ENCODE measurements around the gene NTM.

NTM gene

DNA sequence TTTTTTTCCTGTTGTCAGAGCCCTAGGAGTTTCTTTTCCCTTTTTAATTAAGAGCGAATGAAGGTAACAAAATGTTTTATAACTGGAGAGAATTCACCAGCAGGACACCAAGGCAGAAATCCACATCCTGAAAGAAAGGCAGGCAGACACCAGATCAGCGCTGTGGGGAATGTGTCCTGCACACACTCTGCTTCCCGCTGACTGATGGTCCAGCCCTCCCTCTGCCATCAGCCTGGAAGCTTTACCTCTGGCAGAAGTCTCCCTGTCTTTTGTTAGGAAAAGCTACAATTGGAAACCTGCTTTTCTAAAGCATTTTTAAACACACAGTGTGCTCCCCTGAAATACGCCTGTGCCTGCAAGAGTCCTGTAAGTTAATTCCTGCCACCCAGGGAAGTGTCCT lies 638.5 kb downstream of the NTM start:
- H3K36me3 Mint-ChIP-seq = no peaks in the 10 kb centered on the region

GRCh38 chr11:132020001-132020400 lies 649.6 kb downstream of the NTM start:
- Mint-ChIP-seq H3K4me3 (no peak overlapping the region), H3K36me3 (no peaks in the 10 kb centered on the region), H3K4me1 (no peaks in the 10 kb centered on the region), H3K9me3 (peaks cover 8% of the 10 kb centered on the region), H3K27ac (no peak overlapping the region)
- DNase-seq (ENCODE audit: low spot score in 2 of 2) (no peak), ATAC-seq (no peak)

More for the DNA sequence above, 638.5 kb downstream of the NTM start:
- no peak overlapping the region for H3K4me3 Mint-ChIP-seq
- ATAC-seq (no peak), DNase-seq (ENCODE audit: low spot score in 2 of 2) (no peak)
- no peaks in the 10 kb centered on the region for H3K4me1 Mint-ChIP-seq
- H3K27ac Mint-ChIP-seq = no peak overlapping the region
- peaks cover 7% of the 10 kb centered on the region for H3K9me3 Mint-ChIP-seq

DNA sequence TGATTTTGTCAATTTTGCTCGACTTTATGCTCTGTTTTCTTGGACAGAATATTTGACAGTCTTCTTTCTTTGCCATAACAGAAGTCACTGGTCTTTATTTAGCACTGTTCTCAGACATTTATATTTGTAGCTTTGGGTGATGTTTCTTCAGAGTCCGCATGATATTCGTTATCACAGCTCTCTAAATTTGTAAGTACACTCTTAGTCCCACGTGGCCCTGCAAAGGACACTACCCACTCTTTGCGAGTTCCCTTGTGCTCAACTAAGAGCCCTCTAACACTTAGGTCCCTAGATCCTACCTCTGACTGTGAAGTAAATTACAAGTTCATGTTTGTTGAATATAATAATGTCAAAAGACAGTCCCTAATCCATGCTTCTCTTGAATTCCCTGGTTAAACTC lies 651.9 kb downstream of the NTM start:
- DNase-seq (ENCODE audit: low spot score in 2 of 2) (no peak), ATAC-seq (no peak)
- H3K27ac Mint-ChIP-seq = no peak overlapping the region
- no peak overlapping the region for H3K4me3 Mint-ChIP-seq
- H3K9me3 Mint-ChIP-seq = peaks cover 4% of the 10 kb centered on the region
- H3K4me1 Mint-ChIP-seq = no peaks in the 10 kb centered on the region
- no peaks in the 10 kb centered on the region for H3K36me3 Mint-ChIP-seq

DNA sequence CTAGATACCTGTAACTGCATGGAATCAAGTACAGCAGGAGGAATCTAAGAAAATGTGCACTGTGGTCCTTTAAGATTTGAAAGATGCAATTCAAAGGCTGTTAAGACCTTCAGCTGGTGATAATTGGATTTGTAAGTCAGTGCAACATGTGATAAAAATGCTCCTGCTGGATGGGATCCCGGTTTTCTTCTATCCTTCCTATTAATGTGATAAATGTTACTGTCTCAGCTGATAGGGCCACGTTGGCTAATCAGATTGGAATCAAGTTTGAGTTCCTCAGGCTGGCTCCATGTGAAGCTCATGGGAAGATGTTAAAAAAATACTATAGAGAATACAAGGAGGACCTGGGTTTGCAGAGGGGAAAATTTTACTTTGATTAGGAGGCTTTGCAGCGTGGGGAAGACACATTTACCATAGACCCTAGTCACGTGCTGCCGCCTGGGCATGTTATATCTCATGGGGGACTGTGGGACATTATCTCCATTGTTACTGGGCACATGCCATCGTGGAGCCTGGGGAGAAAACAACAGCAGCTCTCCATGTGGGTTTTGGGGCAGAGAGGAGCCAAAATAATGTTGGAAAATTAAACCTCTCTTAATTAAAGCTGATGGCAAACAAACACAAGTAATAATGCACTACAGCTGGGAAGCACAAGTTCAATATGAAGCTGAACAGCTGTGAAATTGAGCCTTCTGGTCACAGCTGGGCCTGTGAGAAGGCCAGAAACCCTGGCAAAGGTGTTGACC lies 652.5 kb downstream of the NTM start:
- DNase-seq (ENCODE audit: low spot score in 2 of 2) = no peak
- Mint-ChIP-seq H3K4me3 (no peak overlapping the region), H3K27ac (no peak overlapping the region), H3K4me1 (no peaks in the 10 kb centered on the region), H3K9me3 (peaks cover 4% of the 10 kb centered on the region), H3K36me3 (no peaks in the 10 kb centered on the region)
- ATAC-seq = no peak

- peaks cover 3% of the 10 kb centered on the region for H3K9me3 Mint-ChIP-seq
- no peak overlapping the region for H3K27ac Mint-ChIP-seq
- no peaks in the 10 kb centered on the region for H3K4me1 Mint-ChIP-seq
- no peak overlapping the region for H3K4me3 Mint-ChIP-seq
- DNase-seq (ENCODE audit: low spot score in 2 of 2) (no peak), ATAC-seq (no peak)
- H3K36me3 Mint-ChIP-seq = no peaks in the 10 kb centered on the region
These were observed 654.3 kb downstream of the NTM start for GRCh38 chr11:132024587-132025295.

GRCh38 chr11:132026746-132027145 lies 656.3 kb downstream of the NTM start:
- Mint-ChIP-seq H3K27ac (no peak overlapping the region), H3K36me3 (no peaks in the 10 kb centered on the region), H3K4me3 (no peak overlapping the region), H3K4me1 (no peaks in the 10 kb centered on the region), H3K9me3 (peaks cover 3% of the 10 kb centered on the region)
- DNase-seq (ENCODE audit: low spot score in 2 of 2) (no peak), ATAC-seq (no peak)

GRCh38 chr11:132028380-132029240 lies 658.2 kb downstream of the NTM start:
- Mint-ChIP-seq H3K4me3 (no peak overlapping the region), H3K27ac (no peak overlapping the region), H3K9me3 (peaks cover 7% of the 10 kb centered on the region), H3K4me1 (no peaks in the 10 kb centered on the region), H3K36me3 (no peaks in the 10 kb centered on the region)
- no peak for DNase-seq (ENCODE audit: low spot score in 2 of 2)
- no peak for ATAC-seq

DNA sequence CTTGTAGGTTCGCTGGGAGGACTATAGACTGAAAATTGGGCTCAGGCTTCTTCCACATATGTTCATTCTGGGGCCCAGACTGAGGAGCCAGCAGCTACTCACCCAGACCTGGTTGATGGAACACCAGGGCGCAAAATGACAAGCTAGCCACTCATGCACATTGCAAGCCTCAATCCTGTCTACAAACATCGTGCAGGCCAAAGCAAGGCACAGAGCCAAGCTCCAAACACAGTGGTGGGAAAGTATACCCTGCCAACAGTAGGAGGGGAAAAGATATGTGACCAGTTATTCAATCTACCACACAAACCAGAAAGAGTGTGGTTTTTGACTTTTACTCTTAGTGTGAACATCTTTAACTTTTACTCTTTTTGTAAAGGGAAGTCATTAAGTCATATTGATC lies 660.5 kb downstream of the NTM start:
- DNase-seq (ENCODE audit: low spot score in 2 of 2) (no peak), ATAC-seq (no peak)
- Mint-ChIP-seq H3K36me3 (no peaks in the 10 kb centered on the region), H3K4me1 (no peaks in the 10 kb centered on the region), H3K4me3 (no peak overlapping the region), H3K9me3 (peaks cover 8% of the 10 kb centered on the region), H3K27ac (no peak overlapping the region)

DNA sequence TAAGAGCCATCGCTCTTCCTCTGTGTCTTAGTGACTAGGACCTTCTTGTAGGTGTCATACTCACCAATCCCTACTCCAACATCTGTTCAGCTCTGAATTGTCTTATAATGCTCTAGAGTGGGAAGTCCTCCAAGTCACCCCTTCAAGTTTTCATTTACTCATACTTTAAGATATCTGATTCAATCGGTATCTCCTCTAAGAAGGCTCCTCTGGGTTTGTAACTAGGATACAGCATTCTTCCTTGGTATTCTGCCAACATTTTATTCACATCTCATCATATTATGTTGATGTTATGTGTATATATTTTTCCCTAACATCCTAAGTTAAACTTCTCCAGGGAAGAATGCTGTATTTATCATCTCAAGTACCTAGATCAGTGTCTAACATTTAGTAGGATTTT lies 662.1 kb downstream of the NTM start:
- no peak overlapping the region for H3K27ac Mint-ChIP-seq

GRCh38 chr11:132033051-132033450 lies 662.6 kb downstream of the NTM start:
- DNase-seq (ENCODE audit: low spot score in 2 of 2) (no peak), ATAC-seq (no peak)
- Mint-ChIP-seq H3K4me3 (no peak overlapping the region), H3K27ac (no peak overlapping the region), H3K4me1 (no peaks in the 10 kb centered on the region), H3K9me3 (peaks cover 10% of the 10 kb centered on the region), H3K36me3 (no peaks in the 10 kb centered on the region)

More for the DNA sequence above, 662.1 kb downstream of the NTM start:
- peaks cover 10% of the 10 kb centered on the region for H3K9me3 Mint-ChIP-seq
- ATAC-seq (no peak), DNase-seq (ENCODE audit: low spot score in 2 of 2) (no peak)
- no peak overlapping the region for H3K4me3 Mint-ChIP-seq
- H3K4me1 Mint-ChIP-seq = no peaks in the 10 kb centered on the region
- H3K36me3 Mint-ChIP-seq = no peaks in the 10 kb centered on the region

DNA sequence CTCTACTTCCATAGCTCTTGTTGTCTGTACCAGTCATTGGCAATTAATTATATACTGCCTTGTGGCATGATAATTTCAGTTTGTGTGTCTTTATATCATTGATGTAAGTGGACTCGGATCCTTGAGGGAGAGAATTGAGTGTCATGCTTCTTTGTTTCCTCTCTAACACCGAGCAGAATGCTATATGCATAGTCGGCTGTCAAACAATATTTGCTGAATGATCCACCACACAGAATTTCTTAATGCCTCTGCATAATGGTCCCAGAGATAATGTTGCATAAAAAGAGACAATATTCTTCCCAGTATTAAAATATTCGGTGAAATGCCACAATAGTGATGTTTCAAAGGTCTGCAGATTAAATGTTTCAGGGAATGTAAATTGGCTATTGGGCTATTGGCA lies 664.8 kb downstream of the NTM start:
- Mint-ChIP-seq H3K27ac (no peak overlapping the region), H3K4me1 (no peaks in the 10 kb centered on the region), H3K4me3 (no peak overlapping the region), H3K9me3 (peaks cover 14% of the 10 kb centered on the region), H3K36me3 (no peaks in the 10 kb centered on the region)
- no peak for ATAC-seq
- DNase-seq (ENCODE audit: low spot score in 2 of 2) = no peak

DNA sequence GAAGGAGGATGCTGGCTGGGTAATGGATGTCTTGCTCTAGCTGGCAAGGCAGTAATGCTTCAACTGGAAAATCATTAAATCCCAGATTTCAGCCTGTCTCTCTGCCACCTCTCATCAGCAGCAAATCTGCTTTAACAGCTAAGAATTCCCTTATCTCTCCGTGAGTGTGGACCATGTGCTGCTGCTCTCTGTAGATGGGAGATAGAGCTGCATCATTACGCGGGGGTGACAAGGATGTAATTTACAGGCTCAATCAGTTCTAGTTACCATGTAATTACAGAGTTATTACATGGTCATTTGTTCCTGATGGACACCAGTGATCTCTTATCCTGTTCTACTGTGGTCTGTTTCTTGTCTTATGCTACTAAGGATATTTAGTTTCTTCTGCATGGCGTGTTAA lies 665.4 kb downstream of the NTM start:
- H3K4me1 Mint-ChIP-seq = no peaks in the 10 kb centered on the region

GRCh38 chr11:132036220-132036619 lies 665.8 kb downstream of the NTM start:
- Mint-ChIP-seq H3K9me3 (peaks cover 10% of the 10 kb centered on the region), H3K36me3 (no peaks in the 10 kb centered on the region), H3K4me3 (no peak overlapping the region), H3K4me1 (no peaks in the 10 kb centered on the region), H3K27ac (no peak overlapping the region)
- DNase-seq (ENCODE audit: low spot score in 2 of 2) (no peak), ATAC-seq (no peak)

More for the DNA sequence above, 665.4 kb downstream of the NTM start:
- H3K27ac Mint-ChIP-seq = no peak overlapping the region
- ATAC-seq (no peak), DNase-seq (ENCODE audit: low spot score in 2 of 2) (no peak)
- no peak overlapping the region for H3K4me3 Mint-ChIP-seq
- no peaks in the 10 kb centered on the region for H3K36me3 Mint-ChIP-seq
- peaks cover 10% of the 10 kb centered on the region for H3K9me3 Mint-ChIP-seq

DNA sequence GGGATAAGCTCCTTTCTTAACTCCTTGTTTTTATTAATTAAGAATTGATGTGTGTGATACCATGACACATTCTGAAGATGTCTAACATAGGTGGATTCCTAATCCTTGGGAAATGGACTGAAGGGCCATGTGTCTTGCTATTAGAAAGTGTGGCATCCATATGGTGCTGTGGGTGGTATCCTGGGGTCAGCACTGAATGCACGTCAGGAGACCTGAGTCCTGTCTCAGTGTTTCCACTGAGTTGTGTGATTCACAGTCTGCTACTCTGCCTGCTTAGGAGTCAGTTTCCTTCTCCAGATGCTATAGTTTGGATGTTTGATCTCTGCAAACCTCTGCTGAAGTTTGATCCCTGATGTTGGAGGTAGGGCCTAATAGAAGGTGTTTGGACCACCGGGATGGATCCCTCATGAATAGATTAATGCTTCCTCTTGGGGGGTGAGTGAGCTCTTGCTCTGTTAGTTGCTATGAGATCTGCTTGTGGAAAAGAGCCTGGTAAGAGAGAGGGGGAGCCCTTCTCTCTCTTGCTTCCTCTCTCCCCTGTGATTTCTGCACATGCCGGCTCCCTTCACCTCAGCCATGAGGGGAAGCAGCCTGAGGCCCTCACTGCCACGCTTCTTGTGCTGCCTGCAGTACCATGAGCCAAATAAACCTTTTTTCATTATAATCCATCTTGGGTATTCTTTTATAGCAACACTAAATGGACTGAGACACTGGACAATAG lies 666.5 kb downstream of the NTM start:
- DNase-seq (ENCODE audit: low spot score in 2 of 2) (no peak), ATAC-seq (no peak)
- Mint-ChIP-seq H3K4me3 (no peak overlapping the region), H3K4me1 (no peaks in the 10 kb centered on the region), H3K27ac (no peak overlapping the region), H3K36me3 (no peaks in the 10 kb centered on the region), H3K9me3 (peaks cover 10% of the 10 kb centered on the region)

GRCh38 chr11:132037467-132037862 lies 667.0 kb downstream of the NTM start:
- H3K4me3 Mint-ChIP-seq = no peak overlapping the region
- H3K9me3 Mint-ChIP-seq = peaks cover 6% of the 10 kb centered on the region
- no peak for ATAC-seq
- no peak overlapping the region for H3K27ac Mint-ChIP-seq
- no peak for DNase-seq (ENCODE audit: low spot score in 2 of 2)
- H3K36me3 Mint-ChIP-seq = no peaks in the 10 kb centered on the region
- H3K4me1 Mint-ChIP-seq = no peaks in the 10 kb centered on the region

All from stimulated activated effector memory CD8-positive, alpha-beta T cell treated with anti-CD3 and anti-CD28 coated beads, Interleukin-12 subunit alpha, Interleukin-12 subunit beta, amount 100 ng/mL, for 72 hours (primary cell).